IPS DF 19.7 (cell line): Measurements from ENCODE around the gene LIMS1.
"Not testable (repeated sequence)": the region's sequence is repeated elsewhere in the genome, so short reads cannot be mapped to it uniquely, and the experiment has no call there.

Experiments used
- DNase-seq: peaks from one replicate; pipeline ENCODE4 v3.0.0-alpha.2; 2013; ENCODE audit warnings: low read depth, low spot score

The LIMS1 gene

GRCh38 chr2:108533832-108534583 lies at the start of gene LIMS1:
LIMS1 (plus strand) TSS chr2:108534470; CDS start chr2:108534563, 93 bp downstream.
- DNase-seq: no peak

DNA sequence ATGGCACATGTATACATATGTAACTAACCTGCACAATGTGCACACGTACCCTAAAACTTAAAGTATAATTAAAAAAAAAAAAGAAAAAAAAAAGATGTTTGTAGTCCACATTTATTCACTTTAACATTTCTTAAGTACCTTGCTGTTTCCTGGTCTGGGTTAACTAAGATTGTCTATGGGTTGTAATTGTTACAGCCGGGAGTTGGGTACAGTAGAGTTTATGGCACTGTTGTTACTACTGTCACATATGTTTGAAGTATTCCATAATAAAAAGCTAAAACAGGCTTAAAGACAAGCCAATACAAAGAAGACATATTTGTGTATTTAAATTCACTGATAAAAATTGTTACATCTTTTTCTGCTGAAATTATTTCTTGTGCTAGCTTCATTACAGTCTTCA lies 49.0 kb upstream of the LIMS1 start:
- DNase-seq: no peak

GRCh38 chr2:108490506-108491122 lies 43.7 kb upstream of the LIMS1 start:
- no peak for DNase-seq

GRCh38 chr2:108491848-108492247 lies 42.4 kb upstream of the LIMS1 start:
- DNase-seq: no peak

DNA sequence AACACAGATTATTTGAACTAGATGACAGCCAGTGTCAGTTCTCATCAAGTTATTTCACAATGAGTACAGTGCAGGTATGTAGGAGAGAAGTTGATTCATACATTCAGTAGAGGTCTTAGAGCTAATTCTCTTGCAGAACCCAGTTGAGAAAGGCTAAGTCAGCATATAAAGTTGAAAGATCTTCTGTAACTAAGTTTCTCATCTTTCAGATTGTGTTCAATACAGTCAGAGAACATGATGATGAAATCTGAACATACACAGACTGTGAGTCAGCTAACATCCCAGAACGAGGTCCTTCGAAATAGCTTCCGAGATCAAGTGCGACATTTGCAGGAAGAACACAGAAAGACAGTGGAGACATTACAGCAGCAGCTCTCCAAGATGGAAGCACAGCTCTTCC lies 41.9 kb upstream of the LIMS1 start:
- DNase-seq: no peak

- DNase-seq: not testable (repeated sequence)
Measured at GRCh38 chr2:108496167-108496566, 38.1 kb upstream of the LIMS1 start.

DNA sequence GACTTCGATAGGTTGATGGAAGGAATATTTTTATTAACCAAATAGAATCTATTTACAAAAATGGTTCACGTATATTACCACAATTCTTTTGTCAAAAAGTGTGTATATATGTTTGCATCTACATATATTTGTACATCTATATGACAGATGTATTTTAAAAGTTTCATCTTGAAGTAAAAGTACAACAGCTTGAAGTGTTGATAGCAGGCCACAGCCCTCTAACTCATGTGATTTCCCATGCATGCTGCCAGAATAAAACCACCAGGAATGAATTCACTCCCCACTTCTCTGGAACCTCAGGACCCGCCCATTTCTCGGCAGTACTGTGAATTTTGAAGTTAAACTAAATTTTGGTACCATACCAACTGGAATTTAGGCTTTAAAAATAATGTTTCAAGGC lies 26.6 kb upstream of the LIMS1 start:
- not testable (repeated sequence) for DNase-seq

- DNase-seq: not testable (repeated sequence)
Measured at GRCh38 chr2:108512431-108512830, 21.8 kb upstream of the LIMS1 start.

- DNase-seq: not testable (repeated sequence)
Measured at GRCh38 chr2:108514478-108514877, 19.8 kb upstream of the LIMS1 start.

DNA sequence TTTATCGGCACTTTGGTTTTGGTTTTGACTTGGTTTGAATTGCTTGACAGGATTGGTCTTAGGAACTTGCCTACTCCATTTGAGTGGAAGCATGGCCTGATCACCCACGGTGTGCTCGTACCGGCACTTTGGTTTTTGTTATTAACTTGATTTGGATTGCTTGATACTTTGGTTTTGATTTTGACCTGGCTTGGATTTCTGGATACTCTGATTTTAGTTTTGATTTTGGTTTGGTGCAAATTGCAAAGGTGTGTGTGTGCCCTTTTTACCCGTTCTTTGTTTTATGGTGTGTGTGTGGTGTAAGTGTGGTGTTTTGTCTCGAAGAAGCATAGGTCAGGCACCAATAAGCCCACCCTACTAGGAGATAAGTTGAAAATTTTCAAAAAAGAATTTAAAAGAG lies 9.6 kb upstream of the LIMS1 start:
- not testable (repeated sequence) for DNase-seq

- not testable (repeated sequence) for DNase-seq
Measured at GRCh38 chr2:108525258-108525657, 9.0 kb upstream of the LIMS1 start.

DNA sequence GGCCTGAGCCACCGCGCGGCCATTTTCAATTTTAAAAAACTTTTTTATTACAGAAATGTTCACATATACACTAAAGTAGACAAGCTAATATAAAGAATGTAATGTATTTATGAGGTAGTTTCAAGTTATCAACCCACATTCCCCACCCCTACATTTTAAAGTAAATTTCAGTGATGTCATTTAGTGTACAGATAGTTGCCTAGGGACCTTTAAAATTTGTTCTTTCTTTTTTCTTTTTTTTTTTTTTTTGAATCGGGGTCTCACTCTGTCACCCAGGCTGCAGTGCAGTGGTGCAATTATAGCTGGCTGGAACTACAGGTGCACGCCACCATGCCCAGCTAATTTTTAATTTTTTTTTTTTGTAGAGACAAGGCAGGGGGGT lies 2.6 kb upstream of the LIMS1 start:
- no peak for DNase-seq

GRCh38 chr2:108534584-108535356 lies 500 bp downstream of the LIMS1 start:
- no peak for DNase-seq

- no peak for DNase-seq
Measured at GRCh38 chr2:108535357-108535631, 1.0 kb downstream of the LIMS1 start.

- DNase-seq: no peak
Measured at GRCh38 chr2:108536133-108536780, 2.0 kb downstream of the LIMS1 start.

- no peak for DNase-seq
Measured at GRCh38 chr2:108536911-108537310, 2.6 kb downstream of the LIMS1 start.

GRCh38 chr2:108538000-108538625 lies 3.8 kb downstream of the LIMS1 start:
- DNase-seq: no peak

- DNase-seq: no peak
Measured at GRCh38 chr2:108541451-108541850, 7.2 kb downstream of the LIMS1 start.

- no peak for DNase-seq
Measured at GRCh38 chr2:108542071-108542470, 7.8 kb downstream of the LIMS1 start.

DNA sequence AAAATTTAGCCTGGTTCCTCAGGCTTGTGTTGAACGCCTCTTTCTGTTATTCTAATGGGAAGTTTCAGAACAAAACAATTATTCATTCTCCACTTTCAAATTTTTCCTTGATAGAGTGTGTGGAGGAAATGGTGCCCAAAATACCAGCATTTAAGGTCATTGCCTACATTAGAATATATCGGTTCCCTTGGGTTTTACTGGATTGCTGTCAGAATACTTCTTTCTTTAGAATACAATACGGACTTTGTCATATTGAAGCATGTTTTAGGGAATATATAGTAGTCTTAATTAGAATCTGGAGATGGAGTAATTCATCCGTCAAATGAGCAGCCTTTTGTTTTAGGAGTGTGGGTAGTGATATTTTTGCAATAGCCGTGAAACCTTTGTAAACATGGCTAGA lies 13.3 kb downstream of the LIMS1 start:
- no peak for DNase-seq

DNA sequence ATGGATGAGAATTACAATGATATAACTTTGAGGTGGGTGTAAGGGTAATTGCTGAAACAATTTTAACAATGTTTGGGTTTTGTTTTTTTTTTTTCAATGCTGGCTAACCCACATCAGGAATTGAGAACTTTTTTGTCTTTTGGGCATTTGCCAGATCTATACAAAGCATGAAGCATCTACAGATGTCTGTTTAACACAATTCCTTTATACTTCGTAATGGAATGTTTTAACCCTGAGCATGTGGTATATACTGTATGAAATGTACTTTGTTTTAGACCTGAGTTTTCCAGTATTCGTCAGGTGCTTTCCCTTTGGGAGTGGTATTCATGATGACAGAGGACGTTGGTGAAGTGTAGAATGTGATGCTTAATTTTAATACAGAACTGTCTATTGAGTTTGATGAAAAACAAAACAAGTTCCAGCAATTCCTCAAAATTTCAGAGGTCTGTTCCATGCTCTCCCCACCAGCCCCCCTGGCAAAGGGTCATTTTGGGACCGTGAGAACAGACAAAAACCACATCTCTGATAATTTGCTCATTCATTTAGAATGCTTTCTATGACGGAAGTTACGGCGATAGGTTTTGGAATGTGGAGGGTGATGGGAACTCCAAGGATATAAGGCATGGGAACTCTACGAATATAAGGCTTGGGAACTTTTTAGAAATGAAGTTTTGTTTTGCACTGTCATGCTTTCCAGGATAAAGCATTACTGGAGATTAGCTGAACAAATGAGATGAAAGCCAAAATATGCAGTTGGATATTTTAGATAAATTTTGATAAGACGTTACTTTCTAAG lies 14.1 kb downstream of the LIMS1 start:
- no peak for DNase-seq
